ENCODE measurements around the gene DAAM2. TPM values are rescaled to one million over a fixed set of nuclear protein-coding genes. Genes with fewer than 3 reads are reported as not detected.
A peak's percentile ranks its signal among the peaks of the same experiment; 100 is the strongest.

The DAAM2 gene
- total and polyA plus RNA-seq, 5 experiments from 2014 or later, result not detected

DNA sequence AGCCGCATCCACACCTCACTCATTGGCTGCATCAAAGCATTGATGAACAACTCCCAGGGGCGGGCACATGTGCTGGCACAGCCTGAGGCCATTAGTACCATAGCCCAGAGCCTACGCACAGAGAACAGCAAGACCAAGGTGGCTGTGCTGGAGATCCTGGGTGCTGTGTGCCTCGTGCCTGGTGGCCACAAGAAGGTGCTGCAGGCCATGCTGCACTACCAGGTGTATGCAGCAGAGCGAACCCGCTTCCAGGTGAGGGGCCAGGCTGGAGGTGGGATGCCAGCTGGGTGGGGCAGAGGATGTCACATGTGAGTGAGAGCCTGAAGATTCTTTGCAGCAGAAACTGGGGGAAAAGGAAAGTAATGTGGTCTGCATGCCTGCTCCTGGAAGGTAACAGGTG, 75.4 kb downstream of the DAAM2 start:
- H3K4me1 Mint-ChIP-seq, result no peaks in the 10 kb centered on the region
- H3K27ac Mint-ChIP-seq, result no peak overlapping the region
- DNase-seq (no peak), ATAC-seq (no peak)
- no peaks in the 10 kb centered on the region for H3K9me3 Mint-ChIP-seq
- no peak overlapping the region for H3K4me3 Mint-ChIP-seq
- H3K27me3 Mint-ChIP-seq, result peaks cover 0 to 22% (median 6%) of the 10 kb centered on the region in 5 donors
- H3K36me3 Mint-ChIP-seq, result no peaks in the 10 kb centered on the region
- POLR2A ChIA-PET, result no interaction called here

DNA sequence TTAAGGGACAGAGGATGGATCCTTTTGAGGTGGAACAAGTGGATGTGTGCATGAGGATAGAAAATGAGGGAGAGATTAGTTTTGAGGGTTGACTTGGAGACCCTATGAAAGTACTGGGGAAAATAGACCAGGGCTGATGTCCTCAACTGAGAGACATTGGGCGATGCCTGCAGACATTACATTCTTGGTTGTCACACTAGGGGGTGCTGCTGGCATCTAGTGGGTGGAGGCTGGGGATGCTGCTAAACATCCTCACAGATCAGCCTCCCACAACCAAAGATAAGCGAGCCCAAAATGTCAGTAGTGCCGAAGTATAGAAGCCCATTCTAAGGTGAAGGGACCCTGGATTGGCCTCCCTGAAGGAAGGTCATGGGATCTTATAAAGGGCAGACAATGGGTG, 78.8 kb downstream of the DAAM2 start:
- H3K9me3 Mint-ChIP-seq, result no peaks in the 10 kb centered on the region
- no peak overlapping the region for H3K27ac Mint-ChIP-seq
- no peaks in the 10 kb centered on the region for H3K36me3 Mint-ChIP-seq
- H3K27me3 Mint-ChIP-seq, result peaks cover 0 to 15% (median 6%) of the 10 kb centered on the region in 5 donors
- DNase-seq (no peak), ATAC-seq (no peak)
- POLR2A ChIA-PET, result no interaction called here
- no peaks in the 10 kb centered on the region for H3K4me1 Mint-ChIP-seq
- no peak overlapping the region for H3K4me3 Mint-ChIP-seq

DNA sequence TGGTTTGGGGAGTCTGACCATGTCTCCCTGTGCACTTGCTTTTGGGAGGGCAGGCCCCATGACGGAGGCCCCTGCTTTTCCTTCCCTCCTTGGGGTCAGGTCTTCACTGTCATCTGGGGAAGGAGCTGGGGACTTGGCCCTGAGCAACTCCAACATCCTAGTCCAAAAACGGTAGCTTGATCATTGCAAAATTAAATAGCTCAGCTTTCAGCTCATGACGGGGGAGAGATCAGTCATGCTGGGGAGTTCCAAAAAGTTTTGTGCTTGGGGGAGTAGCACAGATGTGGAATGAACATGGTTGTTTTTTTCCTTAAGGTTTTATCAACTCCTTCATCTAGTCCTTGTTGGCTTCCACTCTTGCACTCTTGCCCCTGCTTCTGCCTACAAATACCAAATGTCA, 81.3 kb downstream of the DAAM2 start:
- Mint-ChIP-seq H3K27me3 (peaks cover 0 to 9% (median 3%) of the 10 kb centered on the region in 5 donors), H3K4me1 (no peaks in the 10 kb centered on the region), H3K4me3 (no peak overlapping the region), H3K36me3 (no peaks in the 10 kb centered on the region), H3K27ac (no peak overlapping the region), H3K9me3 (no peaks in the 10 kb centered on the region)
- no peak for ATAC-seq
- POLR2A ChIA-PET, result no interaction called here
- no peak for DNase-seq

DNA sequence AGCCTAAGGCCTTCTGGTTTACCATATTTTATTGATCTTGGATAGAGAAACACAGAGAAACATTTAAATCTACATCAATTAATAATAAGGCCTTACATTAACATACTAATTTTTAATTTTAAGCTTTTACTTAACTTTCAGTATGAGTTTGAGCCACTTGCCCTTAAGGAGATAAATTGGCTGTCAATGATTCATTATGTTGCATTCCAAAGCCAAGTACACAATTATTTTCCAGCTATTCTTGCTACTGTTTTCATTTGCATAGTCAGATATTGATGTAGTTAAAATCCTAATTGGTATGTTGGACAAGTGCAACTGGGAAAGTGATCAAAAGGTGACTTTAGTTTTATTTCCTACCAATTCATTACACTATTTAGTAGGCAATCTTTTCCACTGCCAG, 83.9 kb downstream of the DAAM2 start:
- no peak for DNase-seq
- H3K4me3 Mint-ChIP-seq, result no peak overlapping the region
- no peaks in the 10 kb centered on the region for H3K9me3 Mint-ChIP-seq
- no peak overlapping the region for H3K27ac Mint-ChIP-seq
- no peaks in the 10 kb centered on the region for H3K4me1 Mint-ChIP-seq
- POLR2A ChIA-PET, result no interaction called here
- H3K27me3 Mint-ChIP-seq, result peaks cover 0 to 7% (median 3%) of the 10 kb centered on the region in 5 donors
- no peak for ATAC-seq
- no peaks in the 10 kb centered on the region for H3K36me3 Mint-ChIP-seq

DNA sequence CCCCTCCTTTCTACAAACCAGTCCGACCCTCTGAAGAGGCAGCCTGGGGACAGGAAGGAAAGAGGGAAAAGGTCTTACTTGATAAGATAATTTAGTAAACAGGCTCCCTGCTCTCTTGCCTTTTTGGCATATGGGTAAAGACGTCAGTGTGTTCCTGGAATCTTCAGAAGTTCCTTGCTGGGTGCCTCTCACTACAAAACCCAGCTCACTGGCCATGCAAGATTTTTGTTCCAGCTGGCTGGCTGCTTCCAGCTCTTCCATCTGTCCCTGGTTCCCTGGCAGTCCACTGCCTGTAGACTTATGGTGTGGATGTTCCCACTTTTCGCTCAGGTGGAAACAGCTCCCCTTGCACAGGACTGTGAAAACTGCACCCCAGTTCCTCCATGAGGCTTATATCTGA, 84.7 kb downstream of the DAAM2 start:
- H3K27me3 Mint-ChIP-seq, result peaks cover 0 to 7% (median 3%) of the 10 kb centered on the region in 5 donors
- ATAC-seq (no peak), DNase-seq (no peak)
- POLR2A ChIA-PET, result interaction anchor here (0.7 kb wide), 1 partner anchor 50 kb away, joined by 3 read pairs; no protein-coding TSS in a partner anchor
- H3K4me1 Mint-ChIP-seq, result no peaks in the 10 kb centered on the region
- peak overlapping the region in 1 of 10 donors; percentile 60 for H3K27ac Mint-ChIP-seq
- no peaks in the 10 kb centered on the region for H3K9me3 Mint-ChIP-seq
- no peak overlapping the region for H3K4me3 Mint-ChIP-seq
- no peaks in the 10 kb centered on the region for H3K36me3 Mint-ChIP-seq

DNA sequence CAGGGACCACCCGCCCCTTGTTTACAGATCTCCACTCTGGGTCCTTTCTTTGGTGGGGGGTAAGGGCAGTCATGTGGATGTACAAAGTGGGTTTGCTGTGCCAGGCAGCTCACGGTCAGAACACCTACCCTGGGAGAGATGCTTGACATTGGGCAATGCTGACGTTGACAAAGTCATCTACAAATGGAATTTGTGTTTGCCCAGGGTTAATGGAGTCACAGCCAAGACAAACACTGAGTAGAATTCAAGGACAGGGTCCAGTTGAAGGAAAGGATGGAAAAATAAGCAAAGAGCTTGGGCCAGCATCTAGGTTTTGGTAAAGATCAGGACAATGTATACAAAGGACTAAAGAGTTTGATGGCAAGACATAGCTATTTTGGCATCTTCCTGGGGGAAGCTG, 87.4 kb downstream of the DAAM2 start:
- ATAC-seq (no peak), DNase-seq (no peak)
- Mint-ChIP-seq H3K27ac (no peak overlapping the region), H3K27me3 (peaks cover 0 to 9% (median 6%) of the 10 kb centered on the region in 5 donors), H3K4me1 (no peaks in the 10 kb centered on the region), H3K36me3 (no peaks in the 10 kb centered on the region), H3K9me3 (no peaks in the 10 kb centered on the region), H3K4me3 (no peak overlapping the region)
- POLR2A ChIA-PET, result no interaction called here

DNA sequence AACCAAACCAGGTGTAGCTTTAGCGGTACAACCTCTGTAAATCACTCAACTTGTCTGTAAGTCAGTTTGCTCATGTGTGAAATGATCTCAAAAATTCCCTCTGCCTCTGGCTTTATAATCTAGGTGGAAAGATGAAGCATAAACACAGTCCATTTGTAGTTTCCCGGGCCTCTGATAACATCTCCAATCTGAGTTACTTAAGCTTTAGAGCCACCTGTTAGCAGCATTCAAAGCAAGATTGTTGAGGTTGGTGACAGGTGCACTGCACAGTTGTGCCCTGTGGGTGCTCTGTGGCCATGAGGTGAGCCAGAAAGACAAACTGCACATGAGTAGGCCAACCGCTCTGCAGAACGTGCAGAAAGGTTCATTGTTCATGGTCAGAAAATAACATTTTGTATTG, 88.4 kb downstream of the DAAM2 start:
- Mint-ChIP-seq H3K4me3 (no peak overlapping the region), H3K9me3 (no peaks in the 10 kb centered on the region), H3K27me3 (peaks cover 0 to 9% (median 3%) of the 10 kb centered on the region in 5 donors), H3K27ac (no peak overlapping the region), H3K36me3 (no peaks in the 10 kb centered on the region), H3K4me1 (no peaks in the 10 kb centered on the region)
- POLR2A ChIA-PET, result no interaction called here
- no peak for DNase-seq
- no peak for ATAC-seq

DNA sequence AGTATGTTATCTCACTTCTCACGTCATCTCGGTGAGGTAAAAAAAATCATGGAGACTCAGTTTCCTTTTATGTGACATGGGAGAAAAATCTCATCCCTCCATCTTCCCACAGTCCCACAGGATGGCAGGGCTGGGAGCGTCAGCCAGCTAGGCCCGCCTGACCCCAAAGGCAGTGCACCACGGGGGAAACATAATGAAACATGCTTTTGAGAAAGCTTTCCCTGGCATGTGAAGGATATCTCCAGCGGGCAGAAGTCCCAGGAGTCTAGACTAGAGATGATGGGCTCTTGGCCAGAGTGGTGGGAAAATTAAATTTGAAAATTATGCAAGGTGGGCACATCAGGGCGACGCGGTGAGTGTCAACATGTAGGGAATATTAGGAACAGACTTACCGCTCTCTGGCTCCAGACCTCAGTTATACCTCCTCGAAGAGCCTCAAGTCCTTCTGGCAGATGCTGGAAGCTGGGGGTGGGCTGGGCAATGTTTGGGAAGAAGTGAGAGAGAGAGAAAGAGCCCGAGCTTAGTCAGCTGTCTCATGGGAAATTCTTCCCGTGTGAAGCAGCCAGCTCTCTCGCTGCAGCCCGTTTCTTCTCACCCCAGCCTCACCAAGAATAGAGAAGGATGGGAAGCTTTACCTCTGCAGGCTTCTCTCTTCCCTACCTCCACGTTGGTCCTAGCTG, 89.8 kb downstream of the DAAM2 start:
- no peak overlapping the region for H3K27ac Mint-ChIP-seq
- POLR2A ChIA-PET, result no interaction called here
- ATAC-seq (no peak), DNase-seq (no peak)
- no peak overlapping the region for H3K4me3 Mint-ChIP-seq
- H3K4me1 Mint-ChIP-seq, result no peaks in the 10 kb centered on the region
- H3K27me3 Mint-ChIP-seq, result peaks cover 0 to 11% (median 7%) of the 10 kb centered on the region in 5 donors
- H3K9me3 Mint-ChIP-seq, result no peaks in the 10 kb centered on the region
- H3K36me3 Mint-ChIP-seq, result no peaks in the 10 kb centered on the region

DNA sequence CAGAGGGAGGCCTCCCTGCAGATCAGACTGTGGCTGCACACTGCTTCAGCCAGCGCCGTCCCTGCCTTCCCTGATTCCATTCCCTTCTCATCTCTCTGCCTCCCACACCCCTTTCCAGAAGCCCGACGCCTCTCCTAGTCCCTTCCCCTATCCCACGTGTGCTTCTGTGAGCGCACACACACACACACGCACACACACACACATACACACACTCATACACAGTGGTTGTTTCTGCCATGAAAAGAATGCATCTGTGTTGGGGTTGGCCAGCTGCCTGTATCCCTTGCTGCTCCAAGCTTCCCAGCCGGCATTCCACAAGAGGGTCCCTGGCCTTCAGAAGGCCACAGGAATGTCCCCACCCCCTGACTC, 90.3 kb downstream of the DAAM2 start:
- H3K9me3 Mint-ChIP-seq, result no peaks in the 10 kb centered on the region
- no peaks in the 10 kb centered on the region for H3K36me3 Mint-ChIP-seq
- H3K27me3 Mint-ChIP-seq, result peaks cover 0 to 11% (median 10%) of the 10 kb centered on the region in 5 donors
- H3K27ac Mint-ChIP-seq, result no peak overlapping the region
- DNase-seq, result no peak
- ATAC-seq, result no peak
- POLR2A ChIA-PET, result no interaction called here
- H3K4me1 Mint-ChIP-seq, result no peaks in the 10 kb centered on the region
- no peak overlapping the region for H3K4me3 Mint-ChIP-seq

DNA sequence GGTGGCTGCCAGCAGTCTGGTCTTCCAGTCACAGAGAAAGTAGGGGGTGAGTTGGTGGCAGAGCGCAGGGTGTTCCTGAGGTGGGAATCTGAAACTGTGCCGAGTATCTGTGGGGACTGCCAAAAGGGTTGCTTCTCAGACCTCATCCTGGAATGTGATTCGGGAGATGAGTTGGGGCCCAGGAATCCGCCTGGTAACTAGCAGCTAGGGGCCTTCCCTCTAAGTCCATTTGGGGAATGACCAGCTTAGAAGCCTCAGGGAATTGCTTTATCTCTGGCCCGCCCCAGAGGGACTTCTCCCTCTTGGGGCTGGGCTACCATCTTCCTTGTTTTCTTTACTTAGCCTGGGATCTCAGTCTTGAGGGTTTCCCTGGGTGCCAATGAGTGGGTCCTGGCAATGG, 92.5 kb downstream of the DAAM2 start:
- Mint-ChIP-seq H3K4me3 (no peak overlapping the region), H3K9me3 (no peaks in the 10 kb centered on the region), H3K4me1 (no peaks in the 10 kb centered on the region), H3K27me3 (peaks cover 2 to 26% (median 10%) of the 10 kb centered on the region in 5 donors), H3K36me3 (no peaks in the 10 kb centered on the region), H3K27ac (no peak overlapping the region)
- ATAC-seq, result no peak
- no peak for DNase-seq
- POLR2A ChIA-PET, result no interaction called here

DNA sequence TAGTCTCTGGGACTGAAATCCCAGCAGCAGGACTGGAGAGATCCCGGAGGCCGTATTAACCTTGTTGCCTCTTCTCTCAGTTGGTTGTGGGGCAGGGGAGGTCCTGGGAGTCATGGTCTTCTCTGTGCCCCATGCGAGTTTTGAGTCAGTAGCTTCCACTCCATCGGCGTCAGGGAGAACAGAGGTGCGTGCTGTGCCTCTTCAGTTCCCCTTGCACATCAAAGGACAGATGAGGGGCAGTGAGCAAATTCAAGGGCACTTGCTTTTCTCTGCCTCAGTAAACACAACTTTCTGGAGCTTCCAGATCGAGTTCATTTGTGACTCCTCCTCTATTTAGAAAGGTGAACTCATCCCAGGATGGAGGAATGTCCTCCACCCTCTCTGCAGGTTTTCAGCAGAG, 93.5 kb downstream of the DAAM2 start:
- Mint-ChIP-seq H3K4me3 (no peak overlapping the region), H3K27me3 (peaks cover 2 to 26% (median 10%) of the 10 kb centered on the region in 5 donors), H3K4me1 (no peaks in the 10 kb centered on the region), H3K36me3 (no peaks in the 10 kb centered on the region), H3K9me3 (no peaks in the 10 kb centered on the region), H3K27ac (no peak overlapping the region)
- DNase-seq, result no peak
- POLR2A ChIA-PET, result no interaction called here
- no peak for ATAC-seq

DNA sequence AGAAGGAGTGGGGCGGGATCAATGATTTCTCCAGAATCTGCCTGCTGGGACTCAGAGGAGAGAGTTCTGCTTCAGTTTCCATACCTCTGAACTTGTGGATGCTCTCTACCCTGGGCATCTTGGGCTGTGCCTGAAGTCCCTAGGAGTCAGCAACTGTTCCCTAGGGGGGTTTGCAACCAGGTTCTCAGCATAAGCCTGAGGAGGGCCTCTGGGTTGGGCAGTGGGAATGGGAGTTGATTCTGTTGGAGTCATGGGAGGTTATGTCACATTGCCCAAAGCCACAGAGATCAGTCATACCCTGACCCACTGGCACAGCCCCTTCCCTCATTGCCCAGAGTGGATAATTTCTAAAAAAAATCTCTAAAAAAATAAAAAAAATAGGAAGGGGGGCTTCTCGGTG, 94.7 kb downstream of the DAAM2 start:
- H3K4me1 Mint-ChIP-seq, result no peaks in the 10 kb centered on the region
- no peaks in the 10 kb centered on the region for H3K9me3 Mint-ChIP-seq
- H3K36me3 Mint-ChIP-seq, result no peaks in the 10 kb centered on the region
- ATAC-seq (no peak), DNase-seq (no peak)
- H3K27ac Mint-ChIP-seq, result no peak overlapping the region
- H3K27me3 Mint-ChIP-seq, result peaks cover 2 to 26% (median 10%) of the 10 kb centered on the region in 5 donors
- POLR2A ChIA-PET, result no interaction called here
- H3K4me3 Mint-ChIP-seq, result no peak overlapping the region

DNA sequence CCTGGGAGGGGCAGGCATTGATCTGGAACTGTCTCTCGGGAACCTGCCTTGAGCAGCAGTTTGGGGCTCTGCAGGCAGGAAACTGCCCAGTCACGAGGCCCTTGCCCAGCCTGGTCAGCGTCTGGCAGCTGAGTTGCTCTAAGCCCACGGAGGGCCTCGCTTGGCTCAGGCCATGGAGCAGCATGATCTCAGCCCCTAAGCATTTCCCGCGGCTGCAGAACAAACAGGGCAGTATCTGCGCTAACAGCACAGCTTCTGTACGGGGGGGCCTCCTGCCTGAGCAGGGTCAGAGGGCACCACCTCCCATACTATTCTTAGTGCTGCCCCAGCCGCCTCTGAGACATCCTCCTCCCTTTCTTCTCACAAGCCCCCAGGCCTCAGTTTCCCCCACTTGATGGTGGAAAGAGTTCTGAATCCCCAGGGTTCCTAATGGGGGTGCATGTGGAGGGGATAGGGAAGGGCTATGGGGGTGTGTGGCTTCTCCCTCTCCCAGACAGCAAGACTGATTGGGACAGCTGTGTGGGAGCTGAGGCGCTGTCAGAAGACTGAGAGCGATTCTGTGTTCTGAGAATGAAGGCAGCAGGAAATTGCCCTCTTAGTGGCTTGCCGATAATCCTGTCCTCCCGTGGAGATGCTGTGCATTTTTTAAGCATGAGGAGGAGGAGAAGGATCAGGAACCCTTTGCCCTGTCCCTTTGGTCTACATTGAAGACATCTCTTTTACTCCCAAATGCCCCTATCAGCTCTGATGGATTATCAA, 95.7 kb downstream of the DAAM2 start:
- peaks cover 2 to 26% (median 6%) of the 10 kb centered on the region in 5 donors for H3K27me3 Mint-ChIP-seq
- POLR2A ChIA-PET, result no interaction called here
- no peak for DNase-seq
- no peak overlapping the region for H3K27ac Mint-ChIP-seq
- no peaks in the 10 kb centered on the region for H3K4me1 Mint-ChIP-seq
- ATAC-seq, result no peak
- no peaks in the 10 kb centered on the region for H3K9me3 Mint-ChIP-seq
- no peak overlapping the region for H3K4me3 Mint-ChIP-seq
- H3K36me3 Mint-ChIP-seq, result no peaks in the 10 kb centered on the region

DNA sequence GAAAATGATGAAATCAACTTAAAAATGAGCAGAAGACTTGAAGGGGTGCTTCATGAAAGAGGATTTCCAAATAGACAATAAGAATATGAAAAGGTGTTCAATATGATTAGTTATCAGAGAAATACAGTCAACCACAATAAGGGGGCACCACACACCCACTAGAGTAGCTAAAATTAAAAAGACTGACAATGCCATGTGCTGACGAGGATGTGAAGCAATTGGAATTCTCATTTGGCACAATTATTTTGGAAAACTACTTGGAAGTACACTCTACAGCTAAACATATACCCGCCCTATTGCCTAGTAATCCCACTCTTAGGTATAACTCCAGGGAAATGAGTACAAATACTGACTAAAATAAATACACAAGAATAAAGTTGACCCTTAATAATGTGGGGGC, 97.1 kb downstream of the DAAM2 start:
- no peaks in the 10 kb centered on the region for H3K36me3 Mint-ChIP-seq
- H3K4me3 Mint-ChIP-seq, result no peak overlapping the region
- DNase-seq (no peak), ATAC-seq (no peak)
- no peaks in the 10 kb centered on the region for H3K9me3 Mint-ChIP-seq
- no peaks in the 10 kb centered on the region for H3K4me1 Mint-ChIP-seq
- peaks cover 2 to 26% (median 4%) of the 10 kb centered on the region in 5 donors for H3K27me3 Mint-ChIP-seq
- POLR2A ChIA-PET, result no interaction called here
- H3K27ac Mint-ChIP-seq, result no peak overlapping the region
